ENCODE results near the gene MRPS7. TPM values are rescaled to one million over a fixed set of nuclear protein-coding genes. Genes with fewer than 3 reads are reported as not detected.
A peak's percentile ranks its signal among the peaks of the same experiment; 100 is the strongest.

MRPS7 gene
- total and polyA plus RNA-seq, 10 of the 15 experiments (the other 5 are each of a cell fraction or from before 2014, with no cell fraction given) = 88.4 to 217 (median 109) TPM

DNA sequence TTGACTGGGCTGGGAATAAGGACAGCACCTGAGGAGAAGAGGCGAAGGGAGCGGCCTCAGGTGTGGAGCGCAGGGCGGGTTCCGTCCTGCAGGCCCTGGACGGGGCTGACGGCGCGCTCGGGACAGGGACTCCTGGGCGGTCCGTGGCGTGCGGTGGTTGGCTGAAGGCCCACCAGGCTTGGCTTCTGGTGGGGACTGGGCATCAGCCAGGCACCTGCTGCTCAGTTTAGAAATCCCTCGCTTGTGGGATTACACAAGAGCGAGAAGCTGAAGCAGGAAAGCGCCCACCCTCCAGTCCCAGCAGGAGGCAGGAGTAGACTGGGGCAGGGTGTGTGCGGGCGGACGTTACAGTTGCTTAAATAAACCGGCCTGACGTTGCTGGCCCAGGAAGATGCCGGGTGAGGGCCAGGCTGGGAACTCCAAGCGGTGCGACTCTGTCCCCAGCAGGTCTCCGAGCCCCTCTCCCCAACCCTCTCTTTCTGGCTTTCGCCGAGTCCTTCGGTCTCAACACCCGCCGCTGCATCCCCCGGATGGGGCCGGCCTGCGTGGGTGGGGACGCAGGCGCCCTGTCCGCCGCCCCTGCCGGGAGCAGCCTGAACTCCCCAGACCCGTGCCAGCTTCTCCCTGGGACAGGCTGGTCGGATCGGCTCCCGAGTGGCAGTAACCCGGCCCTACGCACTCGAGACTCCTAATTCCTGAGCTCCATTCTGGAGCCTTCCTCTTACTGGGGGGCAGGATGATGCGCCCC is 8.7 kb downstream of the MRPS7 start (continued):
- TF ChIP-seq, protein P1, sequence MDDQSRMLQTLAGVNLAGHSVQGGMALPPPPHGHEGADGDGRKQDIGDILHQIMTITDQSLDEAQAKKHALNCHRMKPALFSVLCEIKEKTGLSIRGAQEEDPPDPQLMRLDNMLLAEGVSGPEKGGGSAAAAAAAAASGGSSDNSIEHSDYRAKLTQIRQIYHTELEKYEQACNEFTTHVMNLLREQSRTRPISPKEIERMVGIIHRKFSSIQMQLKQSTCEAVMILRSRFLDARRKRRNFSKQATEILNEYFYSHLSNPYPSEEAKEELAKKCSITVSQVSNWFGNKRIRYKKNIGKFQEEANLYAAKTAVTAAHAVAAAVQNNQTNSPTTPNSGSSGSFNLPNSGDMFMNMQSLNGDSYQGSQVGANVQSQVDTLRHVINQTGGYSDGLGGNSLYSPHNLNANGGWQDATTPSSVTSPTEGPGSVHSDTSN (IDR thresholded peaks at IDR 0.05; ENCODE audit: insufficient replicate concordance, low read depth, low read length) = no peak
- no peak for TF ChIP-seq ZZZ3 (IDR thresholded peaks at IDR 0.05; ENCODE audit: control insufficient read depth, insufficient read length, low read depth)
- TF ChIP-seq, protein P2, sequence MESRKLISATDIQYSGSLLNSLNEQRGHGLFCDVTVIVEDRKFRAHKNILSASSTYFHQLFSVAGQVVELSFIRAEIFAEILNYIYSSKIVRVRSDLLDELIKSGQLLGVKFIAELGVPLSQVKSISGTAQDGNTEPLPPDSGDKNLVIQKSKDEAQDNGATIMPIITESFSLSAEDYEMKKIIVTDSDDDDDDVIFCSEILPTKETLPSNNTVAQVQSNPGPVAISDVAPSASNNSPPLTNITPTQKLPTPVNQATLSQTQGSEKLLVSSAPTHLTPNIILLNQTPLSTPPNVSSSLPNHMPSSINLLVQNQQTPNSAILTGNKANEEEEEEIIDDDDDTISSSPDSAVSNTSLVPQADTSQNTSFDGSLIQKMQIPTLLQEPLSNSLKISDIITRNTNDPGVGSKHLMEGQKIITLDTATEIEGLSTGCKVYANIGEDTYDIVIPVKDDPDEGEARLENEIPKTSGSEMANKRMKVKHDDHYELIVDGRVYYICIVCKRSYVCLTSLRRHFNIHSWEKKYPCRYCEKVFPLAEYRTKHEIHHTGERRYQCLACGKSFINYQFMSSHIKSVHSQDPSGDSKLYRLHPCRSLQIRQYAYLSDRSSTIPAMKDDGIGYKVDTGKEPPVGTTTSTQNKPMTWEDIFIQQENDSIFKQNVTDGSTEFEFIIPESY (IDR thresholded peaks at IDR 0.05) = no peak
- TF ChIP-seq LARP7 (IDR thresholded peaks at IDR 0.05) = no peak; the same call in 1 of the 2 replicates
- TF ChIP-seq BHLHE40 (IDR thresholded peaks at IDR 0.05; ENCODE audit: borderline replicate concordance in 1 of 2, low read depth in 2 of 2, low read length in 1 of 2) = peak in 1 of 2 experiments; percentile 34; a peak in 1 of 4 replicates
- TF ChIP-seq ETV6 (conservative IDR thresholded peaks at IDR 0.05 in 1 of 2, IDR thresholded peaks at IDR 0.05 in 1 of 2; ENCODE audit: borderline replicate concordance in 1 of 2, low read depth in 1 of 2) = no peak
- no peak for TF ChIP-seq ZNF384 (IDR thresholded peaks at IDR 0.05; ENCODE audit: borderline replicate concordance, low read depth, low read length)
- no peak for TF ChIP-seq BRCA1 (IDR thresholded peaks at IDR 0.05; ENCODE audit: low read depth, low read length)
